Ectodermal cell (in vitro differentiated cells): ENCODE measurements around the gene NDUFC1. TPM values are rescaled to one million over a fixed set of nuclear protein-coding genes. Genes with fewer than 3 reads are reported as not detected.
"Not testable (repeated sequence)": the region's sequence is repeated elsewhere in the genome, so short reads cannot be mapped to it uniquely, and the experiment has no call there.

Experiments used
- H3K27ac ChIP-seq: 2 replicates; pipeline ENCODE4 v1.7.0; 2013; ENCODE audit warnings: mild to moderate bottlenecking, low read depth, low read length; ENCODE audit not compliant: insufficient read depth, poor library complexity, severe bottlenecking
- H3K27me3 ChIP-seq: 2 replicates; pipeline ENCODE4 v1.7.0; 2013; ENCODE audit warnings: mild to moderate bottlenecking, low read length; ENCODE audit not compliant: insufficient read depth, control insufficient read depth, poor library complexity, severe bottlenecking
- H3K36me3 ChIP-seq: one replicate; pipeline ENCODE4 v1.7.0; 2013; ENCODE audit warnings: low read length; ENCODE audit not compliant: control insufficient read depth, insufficient read depth
- H3K4me1 ChIP-seq: one replicate; pipeline ENCODE4 v1.7.0; 2013; ENCODE audit warnings: low read length; ENCODE audit not compliant: control insufficient read depth, insufficient read depth
- H3K4me3 ChIP-seq: 2 replicates; pipeline ENCODE4 v1.7.0; 2013; ENCODE audit warnings: low read depth, low read length, control low read depth; ENCODE audit not compliant: insufficient read depth
- H3K9me3 ChIP-seq: 2 replicates; pipeline ENCODE4 v1.7.0; 2013; ENCODE audit warnings: mild to moderate bottlenecking, low read length, moderate library complexity; ENCODE audit not compliant: control insufficient read depth
- WGBS, 2 experiments: methylation state at CpG; one replicate each; pipeline ENCODE4 v1.1.7; 2013; ENCODE audit warnings: missing lambda C conversion rate in 2 of 2; 5-methylcytosine and 5-hydroxymethylcytosine counted together
- polyA plus RNA-seq, 4 experiments: library from polyadenylated mRNA; stranded (reverse); fragments of 50-300 nt; gene quantifications; one replicate each; pipeline ENCODE4 v1.2.3, GENCODE V29; 2013

The NDUFC1 gene
- polyA plus RNA-seq (2013, experiment 1 of 4) = 75.6 TPM
- polyA plus RNA-seq (2013, experiment 2 of 4) = 72.8 TPM
- 84.3 TPM for polyA plus RNA-seq (2013, experiment 3 of 4)
- polyA plus RNA-seq (2013, experiment 4 of 4) = 89.4 TPM

- WGBS, 2 experiments = 0% methylated on average over 44 to 46 of the region's 46 CpGs
These were observed at the start of gene NDUFC1 for GRCh38 chr4:139301821-139302611. NDUFC1 (minus strand) TSS chr4:139302477; CDS start chr4:139295798, 6,679 bp downstream.

GRCh38 chr4:139337612-139338011, 35.3 kb upstream of the NDUFC1 start:
- H3K9me3 ChIP-seq = no peaks in the 10 kb centered on the region
- H3K36me3 ChIP-seq = peaks cover 8% of the 10 kb centered on the region
- no peak overlapping the region for H3K27ac ChIP-seq
- H3K27me3 ChIP-seq = no peaks in the 10 kb centered on the region
- H3K4me1 ChIP-seq = no peaks in the 10 kb centered on the region
- no peak overlapping the region for H3K4me3 ChIP-seq

More at GRCh38 chr4:139301821-139302611, at the start of gene NDUFC1:
- no peaks in the 10 kb centered on the region for H3K9me3 ChIP-seq
- H3K4me1 ChIP-seq = no peaks in the 10 kb centered on the region
- peak within 1 kb of the TSS; percentile 63 for H3K4me3 ChIP-seq
- H3K36me3 ChIP-seq = peaks cover 10% of the 10 kb centered on the region
- peak within 1 kb of the TSS; percentile 91 for H3K27ac ChIP-seq
- H3K27me3 ChIP-seq = no peaks in the 10 kb centered on the region

GRCh38 chr4:139333046-139333445, 30.8 kb upstream of the NDUFC1 start:
- Histone ChIP-seq H3K4me3 (no peak overlapping the region), H3K27ac (no peak overlapping the region), H3K36me3 (peaks cover 3% of the 10 kb centered on the region), H3K27me3 (no peaks in the 10 kb centered on the region), H3K4me1 (no peaks in the 10 kb centered on the region), H3K9me3 (no peaks in the 10 kb centered on the region)
- 83 to 100% methylated on average over 1 to 2 of the region's 2 CpGs for WGBS, 2 experiments

GRCh38 chr4:139331185-139331584, 28.9 kb upstream of the NDUFC1 start:
- no peaks in the 10 kb centered on the region for H3K4me1 ChIP-seq
- H3K36me3 ChIP-seq = peaks cover 4% of the 10 kb centered on the region
- no peak overlapping the region for H3K27ac ChIP-seq
- H3K4me3 ChIP-seq = no peak overlapping the region
- H3K9me3 ChIP-seq = no peaks in the 10 kb centered on the region
- WGBS, 2 experiments = 88 to 92% methylated on average over 1 of the region's 1 CpG
- no peaks in the 10 kb centered on the region for H3K27me3 ChIP-seq

DNA sequence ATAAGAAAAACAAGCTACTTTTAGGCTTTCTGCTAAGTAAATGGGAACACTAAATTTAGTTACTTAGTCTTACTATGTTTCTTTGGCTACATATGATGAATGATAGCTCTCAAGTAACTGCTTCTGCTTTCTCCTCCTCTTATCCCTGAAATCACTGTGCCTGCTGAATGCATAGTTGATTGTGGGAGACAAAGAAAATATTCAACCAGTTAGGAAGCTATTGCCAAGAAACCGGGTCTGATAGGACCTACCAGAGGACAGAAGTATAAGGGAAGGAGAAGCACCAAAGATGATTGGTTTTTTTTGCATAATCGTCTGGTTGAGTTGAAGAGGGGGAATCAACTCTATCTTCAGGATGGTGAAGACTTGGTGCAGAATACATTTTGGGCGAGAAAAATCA, 28.0 kb upstream of the NDUFC1 start:
- Histone ChIP-seq H3K36me3 (peaks cover 4% of the 10 kb centered on the region), H3K27me3 (no peaks in the 10 kb centered on the region), H3K27ac (no peak overlapping the region), H3K4me1 (no peaks in the 10 kb centered on the region), H3K4me3 (no peak overlapping the region), H3K9me3 (no peaks in the 10 kb centered on the region)
- WGBS, 2 experiments = 92 to 95% methylated on average over 3 of the region's 3 CpGs

- Histone ChIP-seq H3K4me1 (no peaks in the 10 kb centered on the region), H3K4me3 (no peak overlapping the region), H3K9me3 (no peaks in the 10 kb centered on the region), H3K36me3 (peaks cover 4% of the 10 kb centered on the region), H3K27ac (no peak overlapping the region), H3K27me3 (no peaks in the 10 kb centered on the region)
- 59 to 69% methylated on average over 3 to 4 of the region's 4 CpGs for WGBS, 2 experiments
These were observed 27.5 kb upstream of the NDUFC1 start for GRCh38 chr4:139329665-139330200.

DNA sequence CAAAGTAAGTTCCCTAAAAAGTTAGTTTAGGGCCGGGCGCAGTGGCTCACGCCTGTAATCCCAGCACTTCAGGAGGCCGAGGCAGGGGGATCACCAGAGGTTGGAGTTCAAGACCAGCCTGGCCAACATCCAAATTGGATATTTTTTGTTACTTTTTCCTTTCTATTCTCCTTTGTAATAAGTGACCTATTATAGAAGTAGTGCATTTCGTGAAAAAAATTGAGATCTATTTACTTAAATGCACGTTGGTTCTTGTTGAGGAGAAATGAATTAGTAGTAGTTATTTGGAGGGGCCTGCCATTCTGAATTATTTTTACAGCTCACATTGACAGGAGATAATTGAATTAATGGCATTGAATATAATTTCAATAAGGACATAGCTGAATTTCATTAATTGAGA, 22.3 kb upstream of the NDUFC1 start:
- 93% methylated on average over 6 of the region's 6 CpGs for WGBS, 2 experiments
- H3K27ac ChIP-seq = no peak overlapping the region

GRCh38 chr4:139322541-139322940, 20.3 kb upstream of the NDUFC1 start:
- H3K4me3 ChIP-seq, H3K9me3 ChIP-seq, H3K27ac ChIP-seq, H3K4me1 ChIP-seq, H3K36me3 ChIP-seq, H3K27me3 ChIP-seq: not testable (repeated sequence)
- 96% methylated on average over 6 of the region's 6 CpGs for WGBS, 2 experiments

More for the DNA sequence above, 22.3 kb upstream of the NDUFC1 start:
- Histone ChIP-seq H3K4me1 (no peaks in the 10 kb centered on the region), H3K9me3 (no peaks in the 10 kb centered on the region), H3K27me3 (no peaks in the 10 kb centered on the region), H3K4me3 (no peak overlapping the region), H3K36me3 (peaks cover 4% of the 10 kb centered on the region)

DNA sequence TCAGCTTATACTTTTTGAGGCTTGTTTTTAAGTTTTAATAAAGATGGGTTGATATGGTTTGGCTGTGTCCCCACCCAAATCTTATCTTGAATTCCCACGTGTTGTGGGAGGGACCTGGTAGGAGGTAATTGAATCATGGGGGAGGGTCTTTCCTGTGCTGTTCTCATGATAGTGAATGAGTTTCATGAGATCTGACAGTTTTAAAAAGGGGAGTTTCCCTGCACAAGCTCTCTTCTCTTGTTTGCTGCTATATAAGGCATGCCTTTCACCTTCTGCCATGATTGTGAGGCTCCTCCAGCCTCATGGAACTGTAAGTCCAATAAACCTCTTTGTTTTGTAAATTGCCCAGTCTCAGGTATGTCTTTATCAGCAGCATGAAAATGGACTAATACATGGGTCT, 19.8 kb upstream of the NDUFC1 start:
- 86 to 94% methylated on average over 1 of the region's 1 CpG for WGBS, 2 experiments
- H3K36me3 ChIP-seq, H3K9me3 ChIP-seq, H3K4me1 ChIP-seq, H3K27ac ChIP-seq, H3K4me3 ChIP-seq, H3K27me3 ChIP-seq: not testable (repeated sequence)

GRCh38 chr4:139319571-139319970, 17.3 kb upstream of the NDUFC1 start:
- 100% methylated on average over 1 of the region's 1 CpG; no CpG with 5 or more reads in 1 of the 2 experiments for WGBS, 2 experiments
- H3K4me1 ChIP-seq = no peaks in the 10 kb centered on the region
- H3K9me3 ChIP-seq = no peaks in the 10 kb centered on the region
- H3K27ac ChIP-seq = no peak overlapping the region
- no peaks in the 10 kb centered on the region for H3K27me3 ChIP-seq
- H3K36me3 ChIP-seq = no peaks in the 10 kb centered on the region
- no peak overlapping the region for H3K4me3 ChIP-seq
